GM21737 (cell line): ENCODE measurements around the gene HOXB8.

Source experiments
- ATAC-seq: cut with Tn5 transposase; IDR thresholded peaks from one replicate; pipeline ENCODE4 v1.9.1; 2021; ENCODE audit warnings: mild to moderate bottlenecking, moderate library complexity; ENCODE audit not compliant: unreplicated experiment

The HOXB8 gene

DNA sequence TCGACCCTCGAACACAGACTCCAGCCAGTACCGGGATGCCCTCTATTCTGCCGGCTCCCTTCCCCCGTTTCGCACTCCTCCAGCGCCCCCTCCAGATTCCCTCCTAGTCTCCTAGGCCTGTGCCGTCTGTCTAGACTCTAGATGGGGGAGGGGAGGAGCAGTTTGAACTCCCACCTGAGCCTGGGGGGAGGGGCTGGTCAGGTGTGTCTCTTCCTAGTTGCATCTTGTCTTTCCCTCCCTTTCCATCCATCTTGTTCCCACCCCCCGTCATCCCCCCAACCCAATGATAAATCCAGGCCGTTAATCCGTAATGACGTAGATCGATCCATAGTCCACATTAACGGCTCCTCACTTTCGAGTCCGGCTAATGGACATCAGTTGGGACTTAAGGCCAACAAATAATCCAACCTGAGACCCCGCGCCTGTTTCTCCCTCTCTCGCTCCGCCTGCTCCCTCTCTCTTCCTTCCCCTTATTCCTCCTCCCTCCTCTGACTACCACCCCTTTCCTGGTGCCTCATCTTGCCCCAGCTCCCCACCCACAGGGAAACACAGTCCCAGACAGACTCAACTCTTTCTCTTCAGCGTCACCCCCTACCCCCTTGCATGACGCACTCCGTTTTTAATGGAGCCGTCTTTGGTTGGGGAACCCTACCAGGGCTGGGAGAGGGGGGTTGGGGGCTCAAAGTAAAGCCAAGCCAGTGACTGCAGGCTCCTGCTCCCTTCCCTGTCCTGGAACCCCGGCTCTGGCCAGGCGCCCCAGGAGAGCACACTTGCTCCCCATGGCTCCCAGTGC, 18.2 kb downstream of the HOXB8 start:
- ATAC-seq = no peak

DNA sequence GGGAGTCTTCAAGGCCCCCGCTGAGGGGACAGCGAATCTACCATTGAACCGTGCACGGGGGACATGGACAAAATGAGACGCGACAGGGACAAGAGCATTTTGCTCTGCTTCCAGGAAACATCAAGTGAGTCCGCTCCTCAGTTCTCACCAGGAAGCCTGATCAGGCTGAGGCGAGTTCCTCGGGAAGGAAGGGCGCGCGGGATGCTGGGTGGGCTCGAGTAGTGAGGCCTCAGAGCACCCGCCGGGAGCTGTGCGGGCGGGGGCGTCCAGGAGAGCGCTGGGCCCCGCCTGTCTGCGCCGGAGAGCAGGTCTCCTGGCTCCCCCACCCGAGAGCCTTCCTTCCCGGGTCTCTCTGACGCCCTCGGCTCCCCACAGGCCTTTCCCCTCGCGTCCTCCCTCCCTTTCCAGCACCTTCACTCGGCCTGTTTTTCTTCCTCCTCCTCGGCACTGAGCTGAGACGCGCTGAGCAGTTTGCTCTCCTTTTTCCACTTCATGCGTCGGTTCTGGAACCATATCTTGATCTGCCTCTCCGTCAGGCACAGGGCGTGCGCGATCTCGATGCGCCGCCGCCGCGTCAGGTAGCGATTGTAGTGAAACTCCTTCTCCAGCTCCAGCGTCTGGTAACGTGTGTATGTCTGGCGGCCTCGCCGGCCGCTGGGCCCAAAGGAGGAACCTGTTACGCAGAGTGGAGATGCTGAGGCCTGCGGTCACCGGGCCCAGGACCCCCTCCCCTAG, 18.9 kb downstream of the HOXB8 start:
- no peak for ATAC-seq

DNA sequence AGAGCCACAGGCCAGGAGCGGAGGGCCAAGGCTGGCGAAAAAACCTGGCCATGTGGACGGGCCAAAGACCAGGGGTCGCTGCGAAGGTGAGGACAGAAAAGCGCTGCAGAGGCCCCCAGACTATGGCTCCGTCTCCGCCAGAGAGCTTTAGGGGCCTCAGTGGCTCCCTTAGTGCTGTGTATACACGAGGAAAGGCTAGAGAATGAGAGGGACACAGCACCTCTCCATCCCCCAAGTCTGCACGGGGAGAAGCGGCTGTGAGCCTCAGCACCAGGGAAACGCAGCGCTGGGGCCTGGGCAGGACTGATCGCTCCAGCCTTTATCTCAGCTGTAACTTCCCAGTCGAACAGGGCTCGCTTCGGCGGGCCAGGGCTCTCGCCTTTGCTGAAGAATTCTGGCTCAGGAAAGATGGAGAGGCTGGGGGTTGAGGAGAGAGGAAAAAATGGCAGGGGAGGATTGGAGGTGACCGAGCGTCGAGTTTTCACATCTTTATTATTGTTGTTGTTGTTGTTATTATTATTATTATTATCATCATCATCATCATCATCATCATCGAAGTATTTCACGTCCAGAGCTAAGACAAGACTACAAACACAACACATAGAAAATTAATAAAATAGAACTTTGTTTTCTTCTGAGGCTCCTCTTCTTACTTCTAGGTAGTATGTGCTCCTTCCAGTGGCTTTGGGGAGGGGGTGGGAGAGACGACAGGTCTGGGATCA, 19.7 kb downstream of the HOXB8 start:
- ATAC-seq = no peak

DNA sequence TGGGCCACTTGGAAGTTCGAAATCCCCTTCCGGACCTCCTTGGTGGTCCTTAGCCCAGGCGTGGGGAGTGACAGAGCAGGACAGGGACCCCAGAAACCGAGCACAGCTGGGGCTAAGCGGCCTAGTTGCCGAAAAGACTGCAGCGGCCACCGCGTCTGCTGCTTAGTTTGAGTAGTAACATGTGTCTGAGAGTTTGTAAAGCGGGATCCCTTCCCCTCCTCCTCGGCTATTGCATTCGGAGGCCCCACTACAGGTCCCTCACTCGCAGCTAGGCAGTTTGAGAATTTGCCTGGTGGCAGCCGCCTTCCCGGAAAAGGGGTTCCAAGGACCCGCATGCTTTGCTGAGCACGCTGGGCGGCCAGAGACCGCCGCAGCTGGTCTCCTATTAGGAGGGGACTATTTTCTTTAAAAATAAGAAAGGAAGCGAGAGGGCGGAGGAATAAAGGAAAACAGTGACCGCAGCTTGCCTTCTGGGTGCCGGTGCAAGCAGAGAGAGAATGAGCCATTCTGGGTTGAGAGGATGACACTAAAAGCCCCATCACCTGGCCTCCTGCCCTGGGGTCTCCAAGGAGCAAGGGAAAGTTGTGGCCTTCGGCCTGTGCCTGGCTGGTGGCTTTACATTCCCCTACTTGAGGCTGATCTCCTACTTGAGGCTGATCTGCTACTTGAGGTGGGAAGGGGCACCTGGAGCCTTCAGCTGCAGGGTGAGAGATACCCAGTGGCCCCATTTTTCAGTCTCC, 20.4 kb downstream of the HOXB8 start:
- ATAC-seq = no peak

DNA sequence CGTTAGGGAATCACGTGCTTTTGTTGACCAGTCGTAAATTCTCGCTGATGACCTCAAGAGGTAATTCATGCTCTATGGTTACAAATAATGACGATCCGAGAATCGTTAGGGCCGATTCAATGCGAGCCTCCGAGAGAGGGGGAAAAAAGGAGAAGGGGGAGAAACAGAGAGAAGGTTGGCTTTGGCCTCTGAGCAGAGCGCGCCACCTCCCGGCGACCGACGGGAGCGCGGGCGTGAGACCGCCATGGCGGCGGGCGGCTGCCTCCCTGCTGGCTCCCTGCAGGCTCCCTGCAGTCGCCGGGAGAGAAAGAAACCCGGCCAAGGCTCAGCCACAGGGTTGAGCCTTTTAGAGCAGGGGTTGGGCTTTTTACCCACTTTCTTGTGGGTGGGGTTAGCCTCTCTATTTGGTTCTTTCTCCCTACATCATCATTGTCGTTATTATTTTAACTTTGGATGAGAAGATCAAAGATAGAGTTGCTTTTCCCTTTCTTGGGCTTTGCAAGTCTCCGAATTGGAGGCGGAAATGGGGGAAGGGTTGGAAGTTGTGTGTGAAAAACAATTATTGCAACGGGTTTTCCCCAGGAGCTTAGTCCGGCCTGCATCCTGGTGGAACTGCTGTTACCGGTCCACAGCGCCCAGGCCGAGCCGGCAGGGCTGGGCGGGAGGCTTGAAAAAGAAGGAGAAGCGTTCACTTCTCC, 21.1 kb downstream of the HOXB8 start:
- no peak for ATAC-seq

DNA sequence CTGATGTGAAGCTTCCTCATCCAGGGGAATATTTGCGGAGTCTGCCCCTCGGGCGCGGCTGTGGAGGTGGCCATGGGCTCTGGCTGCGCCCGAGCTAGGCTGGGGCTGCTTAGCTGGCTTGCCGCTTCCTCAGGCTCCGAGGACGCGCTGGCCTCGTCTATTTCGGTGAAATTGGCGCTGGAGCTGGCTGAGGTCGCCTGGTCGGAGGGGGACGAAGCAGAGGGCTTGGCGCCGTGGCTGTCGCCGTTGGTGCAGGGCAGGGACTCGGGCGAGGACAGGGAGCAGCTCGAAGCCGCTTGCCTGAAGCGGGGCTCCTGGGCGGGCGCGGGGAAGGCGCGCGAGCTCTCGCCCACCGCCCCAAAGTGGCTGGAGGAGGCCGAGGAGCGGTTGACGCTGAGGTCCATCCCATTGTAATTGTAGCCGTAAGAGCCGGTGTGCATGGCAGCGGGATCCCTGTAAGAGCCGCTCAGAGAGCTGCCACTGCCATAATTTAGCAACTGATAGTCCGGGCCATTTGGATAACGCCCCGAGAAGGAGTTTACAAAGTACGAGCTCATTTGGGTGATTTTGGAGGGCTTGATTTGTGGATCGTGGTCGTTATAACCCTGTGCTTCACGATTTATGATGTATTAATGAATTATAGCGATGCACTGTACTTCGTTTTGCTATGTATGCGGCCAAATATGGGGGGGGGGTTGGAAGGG, 21.8 kb downstream of the HOXB8 start, which contains the start of gene HOXB5:
TSS of gene HOXB5 (minus strand) at position 654 of the 704 bp plus-strand sequence. CDS start at position 557, 97 bp downstream.
- ATAC-seq = no peak

DNA sequence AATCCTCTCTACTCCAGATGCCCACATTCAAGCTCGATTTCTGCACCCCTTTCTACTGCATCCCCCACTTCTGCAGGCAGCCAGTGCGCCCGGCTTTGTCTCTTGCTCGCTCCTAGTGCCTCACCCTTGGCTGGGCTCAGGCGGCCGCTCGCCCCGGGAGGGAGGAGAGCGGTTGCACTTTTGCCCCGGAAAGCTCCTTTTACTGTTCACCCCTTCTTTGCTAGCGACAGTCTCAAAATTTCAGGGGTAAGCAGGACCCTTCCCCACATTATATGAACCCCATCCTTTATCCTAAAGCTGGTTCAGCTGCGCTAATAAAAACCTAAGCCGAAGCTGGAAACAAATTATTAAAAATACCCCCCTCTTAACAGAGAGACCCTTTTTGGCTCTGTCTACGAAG, 22.5 kb downstream of the HOXB8 start:
- no peak for ATAC-seq

DNA sequence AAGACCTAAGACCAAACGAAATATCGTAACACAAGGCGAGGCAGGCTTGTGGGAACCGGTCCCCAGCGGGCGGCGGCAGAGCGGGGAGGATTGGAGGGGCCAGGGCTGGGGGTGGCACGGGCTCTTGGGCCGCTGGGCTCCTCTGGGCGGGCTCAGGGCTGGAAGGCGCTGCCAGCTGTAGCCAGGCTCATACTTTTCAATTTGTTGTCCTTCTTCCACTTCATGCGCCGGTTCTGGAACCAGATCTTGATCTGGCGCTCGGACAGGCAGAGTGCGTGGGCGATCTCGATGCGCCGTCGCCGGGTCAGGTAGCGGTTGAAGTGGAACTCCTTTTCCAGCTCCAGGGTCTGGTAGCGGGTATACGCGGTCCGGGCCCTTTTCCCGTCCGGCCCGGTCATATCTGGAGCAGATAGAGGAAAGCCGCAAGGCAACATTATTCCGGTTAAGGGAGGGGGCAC, 23.0 kb downstream of the HOXB8 start:
- ATAC-seq = no peak

DNA sequence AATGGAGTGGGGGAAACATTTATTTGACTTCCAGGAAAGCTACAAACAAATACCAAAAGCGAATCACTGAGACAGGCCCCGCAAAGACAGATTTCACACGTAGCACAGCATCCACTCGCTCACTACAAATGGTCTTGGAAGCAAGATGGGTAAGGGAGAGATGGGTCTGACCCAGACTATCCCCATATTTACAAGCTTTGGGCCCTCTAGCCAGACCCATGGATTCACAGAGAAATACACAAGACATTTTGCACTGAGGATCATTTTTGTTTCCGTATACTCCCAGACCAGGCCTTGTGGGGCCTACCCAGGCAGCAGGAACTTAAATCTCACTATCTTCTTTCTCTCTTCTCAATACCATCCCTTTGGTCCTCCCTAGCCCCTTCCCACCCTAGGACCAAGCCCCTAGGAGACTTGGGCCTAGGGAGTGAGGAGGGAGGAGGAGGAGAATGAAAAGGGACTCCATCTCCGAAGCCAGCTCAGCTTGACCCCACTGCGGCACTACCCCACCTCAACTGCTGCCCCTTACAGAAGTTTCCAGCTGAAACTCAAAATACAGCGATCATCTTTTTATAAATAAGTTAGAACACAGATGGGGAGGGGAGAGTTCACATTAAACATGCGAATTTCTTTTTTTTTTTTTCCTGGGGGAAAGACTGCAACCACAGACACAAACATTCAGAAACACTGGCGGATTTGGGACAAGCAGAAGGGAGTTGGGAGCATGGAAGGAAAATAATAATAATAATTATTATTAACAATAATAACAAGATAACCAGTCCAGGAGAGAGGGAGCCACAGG, 23.6 kb downstream of the HOXB8 start:
- no peak for ATAC-seq

DNA sequence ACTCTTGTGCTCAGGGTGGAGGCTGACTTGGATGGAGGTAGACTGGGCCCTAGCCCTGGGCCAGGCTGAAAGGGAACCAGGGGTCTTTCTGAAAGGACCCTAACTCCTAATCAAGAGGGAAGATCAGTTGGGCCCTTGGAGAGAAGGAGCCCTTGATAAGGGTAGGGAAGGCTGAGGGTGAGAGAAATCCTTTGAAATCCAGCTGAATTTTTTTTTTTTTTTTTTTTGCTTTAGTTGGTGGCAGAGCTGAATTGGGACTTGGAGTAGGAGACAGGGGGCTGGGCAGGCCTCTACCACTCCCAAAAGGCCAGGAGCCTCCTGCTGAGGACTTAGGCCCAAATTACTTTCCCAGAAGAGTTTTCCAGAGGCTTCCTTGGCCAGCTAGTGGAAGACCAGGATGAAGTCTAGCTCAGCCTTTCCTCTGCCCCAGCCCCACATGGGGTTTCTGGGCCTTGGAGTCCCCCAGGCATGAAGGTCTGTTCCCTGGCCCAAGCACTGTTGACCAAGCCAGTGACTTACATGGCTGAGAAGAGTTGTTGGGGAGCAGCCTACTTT, 24.4 kb downstream of the HOXB8 start:
- ATAC-seq = no peak

DNA sequence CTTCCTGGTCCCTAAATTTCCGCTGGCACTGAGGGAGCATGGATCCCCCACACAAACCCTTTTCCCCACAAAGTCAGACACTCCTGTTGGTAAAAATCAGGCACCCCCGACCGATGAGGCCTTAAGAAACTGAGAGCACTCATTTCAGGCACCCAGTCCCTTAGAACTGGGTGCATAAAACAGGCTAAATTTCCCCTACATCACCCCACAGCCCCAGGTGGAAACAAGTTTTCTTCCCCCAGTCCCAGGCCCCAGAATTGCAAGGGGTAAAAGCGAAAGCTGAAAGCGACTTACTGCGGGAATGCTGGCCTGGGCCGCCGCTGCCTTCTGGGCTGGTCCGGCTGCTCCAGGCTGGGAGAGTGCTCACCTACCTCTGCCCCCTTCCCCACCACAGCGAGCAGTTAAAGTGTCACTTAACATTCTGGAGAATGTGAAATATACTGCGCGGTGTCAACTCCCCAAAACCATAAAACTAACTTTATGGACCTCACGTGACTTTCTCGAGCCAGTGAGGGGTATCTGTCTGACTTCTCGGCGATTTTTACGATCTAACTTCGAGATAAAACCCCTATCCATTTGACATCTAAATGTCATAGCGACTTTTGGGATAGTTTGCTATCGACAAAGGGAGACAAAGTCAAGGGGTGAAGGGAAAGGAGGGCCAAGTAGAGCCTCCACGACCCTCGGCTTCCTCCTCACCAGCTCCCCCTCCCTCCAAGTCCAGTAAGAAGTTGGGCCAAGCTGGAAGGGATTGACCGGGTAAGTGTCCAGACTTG, 25.1 kb downstream of the HOXB8 start, which contains the start of gene HOXB3:
TSS of gene HOXB3 (minus strand) at position 411 of the 776 bp plus-strand sequence. CDS start 37,767 bp downstream, outside the sequence.
- no peak for ATAC-seq

DNA sequence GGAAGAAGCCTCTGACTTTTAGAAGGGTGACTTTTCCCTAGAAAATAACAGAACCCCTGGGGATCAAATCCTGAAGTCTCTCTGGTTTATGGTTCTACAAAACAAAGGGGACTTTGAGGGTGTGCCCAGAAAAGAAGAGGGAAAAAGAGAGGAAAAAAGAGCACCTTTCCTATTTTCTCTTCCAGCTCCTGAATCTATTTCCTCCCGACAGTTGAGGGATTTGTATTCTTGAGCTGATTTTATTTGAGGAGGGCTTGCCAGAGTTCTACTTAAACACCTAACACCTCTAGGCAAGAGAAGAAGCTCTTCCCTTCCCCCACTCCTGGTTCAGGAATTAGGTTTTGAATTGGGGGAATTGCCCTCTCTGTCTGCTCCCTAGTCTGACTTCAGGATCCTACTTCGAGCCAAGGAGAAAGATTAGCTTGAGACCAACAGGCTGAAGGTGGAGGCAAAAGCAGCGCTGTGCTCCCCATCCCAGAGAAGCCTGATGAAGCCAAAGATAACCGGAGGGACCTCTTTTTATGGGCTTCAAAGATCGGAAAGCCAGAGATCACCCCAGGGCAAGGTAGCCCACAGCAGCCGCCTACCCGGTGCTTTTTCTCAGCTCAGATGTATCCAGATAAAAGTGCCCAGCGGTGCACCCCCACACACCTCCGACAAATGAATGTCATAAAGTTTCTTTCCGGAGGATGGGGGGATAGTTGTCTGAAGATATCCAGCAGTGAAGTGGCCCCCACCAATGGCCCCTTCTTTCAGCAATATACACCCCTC, 25.8 kb downstream of the HOXB8 start:
- no peak for ATAC-seq

DNA sequence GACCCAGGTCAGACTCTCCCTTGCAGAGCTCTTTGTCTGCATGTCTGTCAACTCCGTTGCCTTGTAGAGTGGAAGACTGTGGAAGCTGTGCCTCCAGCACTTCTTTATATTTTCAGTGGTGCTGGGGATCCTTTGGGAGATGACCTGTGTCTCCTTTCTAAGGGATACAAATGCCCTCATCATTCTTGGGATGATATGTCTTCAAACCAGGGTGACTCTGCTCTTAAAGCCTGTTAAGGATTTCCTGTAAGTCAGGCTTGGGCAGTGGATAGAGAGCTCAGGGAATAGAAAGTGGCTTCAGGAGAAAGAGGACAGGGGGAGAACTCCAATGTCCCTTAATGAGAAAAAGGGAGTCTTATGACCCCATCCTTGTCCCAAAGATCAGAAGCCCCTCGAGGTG, 26.6 kb downstream of the HOXB8 start:
- ATAC-seq = no peak

DNA sequence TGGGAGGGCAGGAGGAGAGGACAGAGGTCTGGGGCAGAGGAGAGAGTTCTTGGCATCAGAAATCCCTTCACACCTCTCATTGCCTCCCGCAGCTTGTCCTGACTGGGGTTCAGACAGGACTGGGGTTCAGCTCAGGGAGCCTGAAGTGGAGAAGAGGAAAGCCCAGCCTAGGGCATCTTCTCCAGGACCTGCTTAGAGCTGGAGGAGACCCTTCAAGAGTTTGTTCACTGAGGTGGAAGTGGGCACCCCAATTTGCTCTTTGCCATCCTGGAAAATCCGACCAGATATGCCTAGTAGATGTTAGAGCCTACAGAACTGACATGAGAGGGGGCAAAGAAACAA, 27.0 kb downstream of the HOXB8 start:
- no peak for ATAC-seq

DNA sequence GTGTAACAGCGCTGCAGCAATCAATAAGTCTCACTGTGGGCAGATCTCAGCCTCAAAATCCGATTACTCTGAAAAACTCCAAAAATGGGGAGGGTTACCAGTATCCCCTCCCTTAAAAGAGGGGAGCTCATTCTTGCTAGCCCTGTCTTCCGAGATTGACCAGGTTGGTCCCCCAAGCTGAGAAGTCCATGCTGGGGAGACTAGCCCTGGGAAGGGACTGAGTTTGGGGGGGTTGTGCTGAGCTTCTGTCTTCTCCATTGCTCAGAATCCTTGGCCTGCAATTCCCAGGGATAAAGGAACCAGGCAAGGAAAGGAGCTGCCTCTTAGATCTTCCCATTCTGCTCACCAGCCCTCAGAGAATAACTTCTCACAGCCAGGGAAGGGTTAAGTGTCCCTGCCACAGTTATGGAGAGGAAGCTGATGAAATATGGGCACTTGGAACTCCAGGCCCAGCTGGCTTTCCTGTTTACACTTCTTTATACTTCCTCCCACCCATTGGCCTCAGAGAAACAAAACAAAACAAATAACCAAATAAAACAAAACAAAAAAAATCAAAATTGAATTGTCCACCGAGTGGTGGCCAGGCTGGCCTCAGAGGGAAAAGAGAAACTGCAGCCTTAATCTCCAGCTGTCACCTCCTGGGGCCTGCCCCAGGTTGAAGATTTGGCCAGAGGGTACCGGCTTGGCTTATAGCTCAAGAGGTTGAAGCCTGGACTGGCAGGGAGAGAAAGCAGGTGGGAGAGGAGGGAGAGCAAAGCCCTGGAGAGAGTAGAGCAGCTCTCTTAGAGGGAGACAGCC, 27.6 kb downstream of the HOXB8 start:
- ATAC-seq = no peak
